ENCODE data around the gene AP2A1. TPM values are rescaled to one million over a fixed set of nuclear protein-coding genes. Genes with fewer than 3 reads are reported as not detected.
A peak's percentile ranks its signal among the peaks of the same experiment; 100 is the strongest.

The AP2A1 gene
- total and polyA plus RNA-seq, 9 of the 15 experiments (the other 6 are each of a cell fraction or from before 2014, with no cell fraction given) = 0.55 to 150 (median 31.9) TPM

DNA sequence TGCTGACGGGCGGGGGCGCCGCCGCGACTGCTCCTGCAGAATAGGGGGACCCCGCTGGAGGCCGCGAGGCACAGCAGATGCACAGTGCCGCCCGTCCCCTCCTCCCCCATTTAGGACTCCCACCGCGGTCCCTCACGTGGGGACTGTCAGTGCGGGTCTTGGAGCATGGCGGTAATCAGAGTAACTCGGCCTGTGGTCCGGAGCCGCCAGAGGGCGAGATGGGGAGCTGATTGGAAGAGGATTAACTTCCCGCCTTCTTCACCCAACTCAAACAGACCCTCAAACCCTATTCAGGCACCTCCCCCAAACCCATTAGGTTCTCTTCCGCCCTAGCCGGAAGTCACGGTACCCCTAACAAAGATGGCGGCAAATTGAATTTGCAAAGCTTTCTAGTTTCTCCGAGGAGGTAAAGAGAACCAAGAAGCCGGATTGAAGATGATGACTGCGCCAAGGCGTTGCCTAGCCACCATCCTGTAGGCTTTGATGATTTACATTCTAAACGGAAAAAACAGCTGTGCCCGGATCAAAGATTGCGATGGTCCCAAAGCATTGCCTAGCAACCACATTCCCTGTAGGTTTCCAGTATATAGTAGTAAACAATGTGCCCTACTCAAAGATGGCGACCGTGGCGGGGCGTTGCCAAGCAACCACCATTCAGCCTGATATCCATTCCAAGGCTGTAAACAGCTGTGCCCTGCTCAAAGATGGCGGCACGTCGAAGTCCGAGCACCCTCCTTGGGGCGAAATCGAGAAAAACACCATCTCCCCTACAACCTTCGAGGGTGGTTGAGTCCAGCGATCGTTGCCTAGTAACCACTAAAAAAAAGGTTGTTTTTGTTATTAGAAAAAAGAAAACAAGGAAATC is 46.4 kb downstream of the AP2A1 start, which contains the start of gene FUZ (continued):
- TF ChIP-seq, protein P1, sequence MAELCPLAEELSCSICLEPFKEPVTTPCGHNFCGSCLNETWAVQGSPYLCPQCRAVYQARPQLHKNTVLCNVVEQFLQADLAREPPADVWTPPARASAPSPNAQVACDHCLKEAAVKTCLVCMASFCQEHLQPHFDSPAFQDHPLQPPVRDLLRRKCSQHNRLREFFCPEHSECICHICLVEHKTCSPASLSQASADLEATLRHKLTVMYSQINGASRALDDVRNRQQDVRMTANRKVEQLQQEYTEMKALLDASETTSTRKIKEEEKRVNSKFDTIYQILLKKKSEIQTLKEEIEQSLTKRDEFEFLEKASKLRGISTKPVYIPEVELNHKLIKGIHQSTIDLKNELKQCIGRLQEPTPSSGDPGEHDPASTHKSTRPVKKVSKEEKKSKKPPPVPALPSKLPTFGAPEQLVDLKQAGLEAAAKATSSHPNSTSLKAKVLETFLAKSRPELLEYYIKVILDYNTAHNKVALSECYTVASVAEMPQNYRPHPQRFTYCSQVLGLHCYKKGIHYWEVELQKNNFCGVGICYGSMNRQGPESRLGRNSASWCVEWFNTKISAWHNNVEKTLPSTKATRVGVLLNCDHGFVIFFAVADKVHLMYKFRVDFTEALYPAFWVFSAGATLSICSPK (IDR thresholded peaks at IDR 0.05; ENCODE audit: borderline replicate concordance) = no peak
- no peak for TF ChIP-seq RBM17 (IDR thresholded peaks at IDR 0.05; ENCODE audit: borderline replicate concordance, low read depth, low read length)
- no peak for TF ChIP-seq PTBP1 (IDR thresholded peaks at IDR 0.05; ENCODE audit: low read depth, low read length)
- no peak for TF ChIP-seq CUX1 (CRISPR knock-in tag; IDR thresholded peaks at IDR 0.05)
- TF ChIP-seq HDGF (IDR thresholded peaks at IDR 0.05) = no peak
- TF ChIP-seq SIN3A (IDR thresholded peaks at IDR 0.05; ENCODE audit: borderline replicate concordance in 2 of 2, control insufficient read depth in 1 of 2, low read depth in 2 of 2, low read length in 2 of 2) = peak in 1 of 2 experiments; percentile 90; a peak in 2 of 4 replicates
- TF ChIP-seq ZNF76 (CRISPR knock-in tag; IDR thresholded peaks at IDR 0.05; ENCODE audit: borderline replicate concordance) = no peak
- TF ChIP-seq TEAD4 (IDR thresholded peaks at IDR 0.05; ENCODE audit: low read length) = 0 out of 2 replicates have a peak, but pooled peaks have one; percentile 42
- no peak; the same call in 1 of the 2 replicates for TF ChIP-seq TEAD4 (CRISPR knock-in tag; IDR thresholded peaks at IDR 0.05; ENCODE audit: borderline replicate concordance)
- no peak for TF ChIP-seq CBX3 (IDR thresholded peaks at IDR 0.05; ENCODE audit: borderline replicate concordance in 1 of 2, low read length in 2 of 2)
- 0 out of 2 replicates have a peak, but pooled peaks have one; percentile 2 for TF ChIP-seq ARID1B (IDR thresholded peaks at IDR 0.05)
- no peak for TF ChIP-seq CREBBP (IDR thresholded peaks at IDR 0.05; ENCODE audit: low read depth, low read length)
- TF ChIP-seq ZBED1 (IDR thresholded peaks at IDR 0.05) = no peak
- TF ChIP-seq, protein P2, sequence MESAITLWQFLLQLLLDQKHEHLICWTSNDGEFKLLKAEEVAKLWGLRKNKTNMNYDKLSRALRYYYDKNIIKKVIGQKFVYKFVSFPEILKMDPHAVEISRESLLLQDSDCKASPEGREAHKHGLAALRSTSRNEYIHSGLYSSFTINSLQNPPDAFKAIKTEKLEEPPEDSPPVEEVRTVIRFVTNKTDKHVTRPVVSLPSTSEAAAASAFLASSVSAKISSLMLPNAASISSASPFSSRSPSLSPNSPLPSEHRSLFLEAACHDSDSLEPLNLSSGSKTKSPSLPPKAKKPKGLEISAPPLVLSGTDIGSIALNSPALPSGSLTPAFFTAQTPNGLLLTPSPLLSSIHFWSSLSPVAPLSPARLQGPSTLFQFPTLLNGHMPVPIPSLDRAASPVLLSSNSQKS (CRISPR knock-in tag; IDR thresholded peaks at IDR 0.05) = no peak
- TF ChIP-seq, protein P3, sequence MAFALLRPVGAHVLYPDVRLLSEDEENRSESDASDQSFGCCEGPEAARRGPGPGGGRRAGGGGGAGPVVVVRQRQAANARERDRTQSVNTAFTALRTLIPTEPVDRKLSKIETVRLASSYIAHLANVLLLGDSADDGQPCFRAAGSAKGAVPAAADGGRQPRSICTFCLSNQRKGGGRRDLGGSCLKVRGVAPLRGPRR (CRISPR knock-in tag; IDR thresholded peaks at IDR 0.05) = no peak
- no peak for TF ChIP-seq ZNF696 (CRISPR knock-in tag; conservative IDR thresholded peaks at IDR 0.05)
- TF ChIP-seq NCOA4 (IDR thresholded peaks at IDR 0.05; ENCODE audit: partially characterized antibody) = no peak
- TF ChIP-seq HIVEP1 (CRISPR knock-in tag; IDR thresholded peaks at IDR 0.05) = no peak
- no peak for TF ChIP-seq POLR2AphosphoS2 (IDR thresholded peaks at IDR 0.05; ENCODE audit: low read length)
- TF ChIP-seq RAD51 (IDR thresholded peaks at IDR 0.05; ENCODE audit: borderline replicate concordance, low read depth) = no peak
